HepG2 (cell line): ENCODE results near the gene SPAG9. TPM values are rescaled to one million over a fixed set of nuclear protein-coding genes. Genes with fewer than 3 reads are reported as not detected.

Experiments used
- FOXA3 ChIP-seq: IDR thresholded peaks from 2 replicates; pipeline ENCODE4 v1.6.1; 2016; ENCODE audit warnings: missing genetic modification reagents, missing compliant biosample characterization
- HNF1B ChIP-seq: sonication (generic); formaldehyde crosslinking; IDR thresholded peaks from 2 replicates; pipeline ENCODE4 v1.5.1; 2020; ENCODE audit warnings: mild to moderate bottlenecking, moderate library complexity, missing genetic modification reagents
- IKZF4 ChIP-seq: sonication (generic); formaldehyde crosslinking; IDR thresholded peaks from 2 replicates; pipeline ENCODE4 v1.5.1; 2020; ENCODE audit warnings: borderline replicate concordance, mild to moderate bottlenecking, low read depth, missing genetic modification reagents; ENCODE audit errors: not compliant biosample characterization
- PRDM10 ChIP-seq: sonication (generic); formaldehyde crosslinking; IDR thresholded peaks from 2 replicates; pipeline ENCODE4 v1.4.0; 2020; ENCODE audit warnings: low read depth, missing genetic modification reagents
- TFDP1 ChIP-seq: IDR thresholded peaks from 2 replicates; pipeline ENCODE4 v1.6.1; 2016; ENCODE audit warnings: missing compliant biosample characterization, missing genetic modification reagents, borderline replicate concordance
- U2AF1 ChIP-seq: fragments of 200-400 bp; formaldehyde crosslinking; optimal IDR thresholded peaks from 2 replicates; pipeline ENCODE3; 2017; ENCODE audit warnings: mild to moderate bottlenecking, low read depth, low read length
- ZBTB40 ChIP-seq, 2 experiments: fragments of 450-650 bp in 1 of 2; sonication (generic) in 1 of 2; formaldehyde crosslinking in 1 of 2; IDR thresholded peaks; 2 replicates each; pipeline versions ENCODE4 v1.6.1 to v1.8.0; 2016 to 2022; ENCODE audit warnings: antibody characterized with exemption in 1 of 2, mild to moderate bottlenecking in 1 of 2, missing genetic modification reagents in 1 of 2
- ZGPAT ChIP-seq: IDR thresholded peaks from 2 replicates; pipeline ENCODE4 v1.6.1; 2016; ENCODE audit warnings: mild to moderate bottlenecking
- ZNF24 ChIP-seq: fragments of 450-650 bp; IDR thresholded peaks from 2 replicates; pipeline ENCODE4 v1.6.1; 2017; ENCODE audit warnings: antibody characterized with exemption, mild to moderate bottlenecking
- ZNF629 ChIP-seq: sonication (generic); formaldehyde crosslinking; conservative IDR thresholded peaks from 2 replicates; pipeline ENCODE4 v1.5.0; 2020; ENCODE audit warnings: missing genetic modification reagents
- polyA plus RNA-seq, 8 experiments: library from polyadenylated mRNA; depleted of rRNA in 3 of 8; stranded (reverse) in 7 of 8; unstranded in 1 of 8; fragments of >200 nt; fragmentation: Illumina TruSeq in 4 of 8; extraction: Trizol in 4 of 8; gene quantifications; 2 replicates each; pipeline versions ENCODE4 v1.2.1 to v1.2.3, GENCODE V29; 2011 to 2016; ENCODE audit warnings: low read depth in 4 of 8, missing spikeins in 1 of 8, mixed read lengths in 1 of 8; ENCODE audit not compliant: insufficient read depth in 1 of 8
- total RNA-seq, 5 experiments: library from RNA; depleted of rRNA; stranded (reverse); fragments of >200 nt; fragmentation: Illumina TruSeq; extraction: Trizol; gene quantifications; 2 replicates each; pipeline ENCODE4 v1.2.3, GENCODE V29; 2016; ENCODE audit warnings: low read depth in 1 of 5

Gene SPAG9
- total and polyA plus RNA-seq, 2 of the 13 experiments (the other 11 are each of a cell fraction or from before 2014, with no cell fraction given), result 43.2 to 78.6 TPM

GRCh38 chr17:50919321-50920040, 201.2 kb downstream of the SPAG9 start (continued):
- TF ChIP-seq ZBTB40 (IDR thresholded peaks at IDR 0.05), result no peak
- no peak for TF ChIP-seq ZBTB40 (CRISPR knock-in tag; IDR thresholded peaks at IDR 0.05)
- peak; percentile 58 for TF ChIP-seq HNF1B (CRISPR knock-in tag)
- TF ChIP-seq IKZF4 (CRISPR knock-in tag), result peak; percentile 33
- peak; percentile 69 for TF ChIP-seq ZGPAT (CRISPR knock-in tag)
- TF ChIP-seq TFDP1 (CRISPR knock-in tag), result 0 out of 2 replicates have a peak, but pooled peaks have one; percentile 22
- no peak for TF ChIP-seq U2AF1
- TF ChIP-seq PRDM10 (CRISPR knock-in tag), result no peak
- no peak for TF ChIP-seq ZNF24
- TF ChIP-seq FOXA3, result peak; percentile 19; the same call in 1 of the 2 replicates
- TF ChIP-seq ZNF629 (CRISPR knock-in tag), result no peak
